ENCODE results near the gene LRRC37B.
"Not testable (repeated sequence)": the region's sequence is repeated elsewhere in the genome, so short reads cannot be mapped to it uniquely, and the experiment has no call there.

Gene LRRC37B

DNA sequence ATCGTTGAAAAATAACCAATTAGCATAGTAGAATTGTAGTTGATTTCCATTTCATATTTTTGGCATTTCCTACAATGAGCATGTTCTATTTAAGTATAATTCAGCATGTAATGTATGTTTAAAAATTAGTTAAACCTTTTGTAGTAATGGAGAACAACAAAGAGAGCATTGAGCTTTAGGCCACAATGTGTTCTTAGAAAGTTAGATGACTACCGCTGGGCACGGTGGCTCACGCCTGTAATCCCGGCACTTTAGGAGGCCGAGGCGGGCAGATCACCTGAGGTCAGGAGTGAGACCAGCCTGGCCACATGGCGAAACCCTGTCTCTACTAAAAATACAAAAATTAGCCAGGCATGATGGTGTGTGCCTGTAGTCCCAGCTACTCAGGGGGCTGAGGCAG lies 93.1 kb downstream of the LRRC37B start:
- DNase-seq: not testable (repeated sequence)

DNA sequence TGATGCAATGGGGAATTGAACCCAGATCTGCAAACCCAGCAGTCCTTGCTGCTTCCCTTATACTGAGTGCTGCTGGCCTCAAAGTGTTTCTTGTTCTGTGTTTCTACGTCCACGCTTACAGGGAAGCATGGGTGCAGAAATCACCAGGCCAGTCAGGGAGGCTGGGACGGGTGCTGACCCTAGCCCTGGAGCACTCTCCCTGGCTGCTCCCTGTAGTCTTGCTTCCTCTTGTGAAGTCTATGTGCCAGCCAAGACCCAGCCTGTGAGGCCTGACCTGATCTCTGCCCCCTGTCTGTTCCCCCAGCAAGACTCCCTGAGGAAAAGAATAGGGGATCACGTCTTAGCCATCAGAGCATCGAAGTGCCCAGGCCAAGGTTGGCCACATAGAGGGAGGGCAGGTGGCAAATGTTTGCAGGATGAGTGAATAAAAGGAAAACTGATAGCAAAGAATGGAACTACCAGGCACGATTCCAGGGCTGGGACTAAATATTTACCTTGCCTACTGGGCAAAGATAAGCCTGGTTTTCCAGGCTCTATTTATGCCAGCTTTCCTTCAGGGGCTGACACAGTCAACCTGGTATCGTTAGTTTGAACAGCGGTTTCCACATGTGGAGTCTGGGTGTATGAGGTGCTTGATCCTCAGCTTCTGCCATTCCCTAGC lies 93.9 kb downstream of the LRRC37B start:
- no peak for DNase-seq

DNA sequence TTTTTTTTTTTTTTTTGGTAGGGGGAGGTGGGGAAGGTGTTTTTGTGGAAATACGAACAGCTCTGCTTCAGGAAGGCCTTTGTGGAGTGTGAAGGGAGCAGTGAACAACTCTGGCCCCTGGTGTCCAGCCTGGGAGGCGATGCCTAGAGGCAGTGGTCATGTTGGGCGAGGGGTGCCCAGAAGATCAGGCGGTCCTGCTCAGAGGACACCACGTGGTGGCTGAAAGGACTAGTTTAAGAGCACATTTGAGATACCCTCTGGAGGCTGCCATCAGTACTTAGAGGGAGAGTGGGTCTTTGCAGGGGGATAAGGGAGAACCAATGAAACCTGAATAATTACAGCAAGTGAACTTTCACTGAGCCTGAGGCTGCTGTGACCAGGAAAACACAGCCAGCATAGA lies 95.0 kb downstream of the LRRC37B start:
- no peak for DNase-seq

DNA sequence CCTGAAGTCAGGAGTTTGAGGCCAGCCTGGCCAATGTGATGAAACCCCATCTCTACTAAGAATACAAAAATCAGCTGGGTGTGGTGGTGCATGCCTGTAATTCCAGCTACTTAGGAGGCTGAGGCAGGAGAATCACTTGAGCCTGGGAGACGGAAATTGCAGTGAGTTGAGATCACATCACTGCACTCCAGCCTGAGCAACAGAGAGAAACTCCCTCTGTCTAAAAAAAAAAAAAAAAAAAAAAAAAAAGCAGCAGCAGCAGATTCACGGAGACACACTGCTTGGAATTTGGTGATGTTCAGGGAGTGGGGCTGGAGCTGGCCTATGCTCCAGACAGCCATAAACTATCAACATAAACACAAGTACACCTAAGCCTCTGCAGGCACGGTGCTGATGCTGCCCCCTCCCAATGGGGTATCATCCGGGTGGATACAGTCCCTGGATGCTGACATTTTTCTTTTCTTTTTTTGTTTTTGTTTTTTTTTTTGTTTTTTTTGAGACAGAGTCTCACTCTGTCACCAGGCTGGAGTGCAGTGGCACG lies 95.5 kb downstream of the LRRC37B start:
- DNase-seq: no peak
